NCI-H1436 treated with DMSO at 0.1 percent for 48 hours (cell line): ENCODE results near the gene MAMLD1.

Experiments used
- DNase-seq: peaks from one replicate; lab custom pipeline; 2025; lab: John Stamatoyannopoulos, UW

The MAMLD1 gene

GRCh38 chrX:150502979-150503897, 140.1 kb downstream of the MAMLD1 start:
- DNase-seq = no peak

GRCh38 chrX:150503898-150504219, 140.7 kb downstream of the MAMLD1 start:
- DNase-seq = no peak

DNA sequence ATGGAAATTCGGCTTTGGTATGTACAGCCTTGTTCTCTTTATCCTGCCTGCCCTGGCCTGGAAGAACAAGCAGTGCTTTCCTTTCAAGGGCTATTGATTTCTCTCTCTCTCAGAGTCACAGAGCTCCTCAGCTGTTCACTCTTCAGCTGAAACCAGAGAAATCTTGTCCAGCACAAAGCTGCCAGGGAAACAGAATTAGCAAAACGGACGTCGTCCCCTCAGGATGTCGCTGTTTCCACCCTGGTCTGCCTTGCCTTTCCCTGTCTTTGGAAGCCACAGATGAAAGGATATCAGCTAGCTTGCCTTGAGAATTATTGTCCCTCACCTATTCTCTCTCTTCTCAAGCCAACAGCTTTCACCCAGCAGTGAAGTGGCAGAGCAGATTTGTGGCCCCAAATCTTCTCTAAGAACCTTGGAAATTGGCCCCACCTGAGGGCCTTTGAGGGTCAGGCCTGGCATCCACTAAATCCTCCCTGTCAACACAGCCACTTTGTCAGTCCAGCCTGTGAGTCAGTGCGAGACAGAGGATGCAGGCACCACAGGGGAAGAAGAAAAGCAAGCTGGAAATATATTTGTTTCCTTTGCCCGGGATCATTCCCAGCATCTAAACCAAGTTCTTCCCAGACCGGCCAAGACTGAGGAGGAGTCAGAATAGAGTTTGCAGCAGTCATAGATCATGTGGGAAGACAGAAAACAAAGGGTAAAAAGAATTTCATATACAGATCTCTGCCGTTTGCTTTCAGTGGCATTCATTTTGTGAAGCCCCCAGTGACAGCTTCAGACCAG, 141.5 kb downstream of the MAMLD1 start:
- DNase-seq = no peak

DNA sequence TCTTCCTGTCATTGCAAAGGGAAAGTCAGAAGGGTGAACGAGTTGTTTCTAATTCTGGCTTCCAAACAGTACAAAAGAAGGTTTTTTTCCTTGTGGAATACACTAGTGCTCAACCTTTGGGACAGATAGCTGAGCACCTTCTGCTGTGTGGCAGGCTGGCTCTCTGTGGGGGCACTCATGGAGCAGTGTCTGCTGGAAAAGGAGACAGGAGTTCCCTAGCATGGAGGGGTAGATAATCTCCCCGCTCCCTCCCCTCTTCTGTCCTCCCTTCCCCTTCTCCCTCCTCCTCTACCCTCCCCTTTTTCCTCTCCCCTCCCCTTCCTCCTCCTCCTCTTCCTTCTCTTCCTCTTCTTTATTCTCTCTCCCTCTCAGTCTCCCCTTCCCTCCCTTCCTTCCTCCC, 142.9 kb downstream of the MAMLD1 start:
- DNase-seq = no peak

DNA sequence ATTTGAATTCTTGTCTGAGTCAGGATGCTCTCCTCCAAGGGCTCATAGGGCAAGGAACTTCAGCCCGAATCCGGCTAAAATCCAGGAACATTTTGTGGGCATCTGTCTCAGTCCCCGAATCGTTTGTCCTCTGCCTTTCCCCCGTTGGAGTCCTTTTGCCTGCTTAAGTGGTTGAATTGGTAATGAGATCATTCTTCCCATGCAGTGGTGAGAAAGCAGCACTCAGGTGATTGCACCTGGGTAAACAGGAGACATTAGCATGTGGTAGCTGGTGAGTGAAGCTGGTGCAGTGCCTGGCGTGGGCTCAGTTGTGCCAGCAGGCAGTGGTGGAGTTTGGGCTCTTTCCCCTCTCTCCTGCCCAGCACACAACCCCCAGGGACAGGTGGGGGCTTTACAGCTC, 143.4 kb downstream of the MAMLD1 start:
- no peak for DNase-seq

- no peak for DNase-seq
These were observed 144.2 kb downstream of the MAMLD1 start for GRCh38 chrX:150507251-150507856.

DNA sequence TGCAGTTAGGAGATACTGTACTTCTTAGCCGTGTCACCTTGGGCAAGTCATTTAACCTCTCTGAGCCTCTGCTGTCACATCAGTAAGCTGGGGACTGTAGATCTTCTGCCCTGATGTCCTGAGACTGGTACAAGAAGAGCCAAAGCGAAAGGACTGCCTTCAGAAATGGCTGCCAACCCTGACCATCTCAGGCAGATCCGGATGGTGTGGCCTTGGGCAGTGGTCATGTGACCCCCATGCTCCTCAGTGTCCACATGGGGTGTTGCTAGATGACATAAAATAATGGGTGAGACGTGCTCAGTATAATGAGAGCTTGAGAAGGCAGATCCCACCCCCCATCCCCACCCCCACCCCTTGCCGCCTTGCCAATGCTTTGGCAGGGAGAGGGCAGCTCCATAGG, 144.9 kb downstream of the MAMLD1 start:
- DNase-seq = no peak

DNA sequence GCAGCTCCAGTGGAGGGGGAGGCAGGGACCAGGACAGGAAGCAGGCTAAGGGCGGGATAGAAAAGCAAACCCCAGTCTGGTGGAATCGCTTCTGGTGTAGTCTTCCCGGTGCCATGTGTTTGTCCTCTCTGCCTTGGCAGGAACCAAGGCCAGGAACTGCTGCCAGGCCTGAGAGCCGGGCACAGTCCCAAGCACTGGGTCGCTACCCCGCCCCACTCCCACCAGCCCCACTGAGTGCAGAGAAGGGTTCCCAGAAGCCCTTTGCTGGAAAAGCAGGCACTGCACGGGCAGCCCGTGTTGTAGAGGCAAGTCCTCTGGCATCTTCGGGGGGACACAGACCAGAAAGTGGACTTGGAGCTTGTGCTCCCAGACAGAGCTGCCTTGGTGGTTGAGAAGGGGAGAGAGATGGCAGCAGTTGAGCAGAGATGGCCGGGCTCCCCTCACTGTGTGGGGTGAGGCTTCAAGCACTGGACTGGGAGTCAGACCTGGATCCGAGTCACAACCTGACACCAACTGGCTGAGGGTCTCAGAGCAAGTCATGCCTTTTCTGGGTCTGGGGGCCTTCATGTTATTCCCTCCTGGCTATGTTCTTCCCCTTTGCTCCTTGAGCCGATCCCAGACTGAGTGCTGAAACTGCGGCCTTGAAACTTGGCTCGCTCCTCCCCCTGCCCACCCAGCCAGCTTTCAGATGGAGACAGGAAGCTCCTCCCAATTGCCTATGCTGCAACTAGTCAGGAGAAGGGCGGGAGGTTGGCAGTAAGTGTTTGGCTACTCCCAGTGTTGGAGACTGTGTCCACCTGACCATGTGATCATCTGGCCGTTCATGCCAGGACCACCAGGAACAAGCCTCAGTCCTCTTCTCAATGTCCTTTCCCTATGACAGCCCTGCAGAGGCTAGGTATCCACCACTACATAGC, 145.6 kb downstream of the MAMLD1 start:
- DNase-seq = no peak

GRCh38 chrX:150509703-150510102, 146.6 kb downstream of the MAMLD1 start:
- no peak for DNase-seq

GRCh38 chrX:150512461-150512901, 149.4 kb downstream of the MAMLD1 start:
- DNase-seq = no peak

DNA sequence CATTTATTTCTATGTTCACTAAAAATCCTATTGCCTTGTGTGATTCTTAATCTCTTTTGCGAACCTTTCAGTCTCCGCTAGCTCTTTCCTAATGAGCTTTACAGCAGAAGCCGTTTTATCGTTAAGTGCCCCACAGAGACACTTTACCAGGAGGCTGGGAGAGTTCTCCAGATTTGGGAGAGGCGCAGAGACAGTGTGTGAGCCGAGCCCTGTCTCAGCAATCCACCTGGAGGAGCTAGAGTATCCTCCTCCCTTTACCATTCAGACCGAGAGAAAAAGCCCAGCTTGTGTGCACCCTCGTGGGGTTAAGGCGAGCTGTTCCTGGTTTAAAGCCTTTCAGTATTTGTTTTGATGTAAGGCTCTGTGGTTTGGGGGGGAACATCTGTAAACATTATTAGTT, 150.4 kb downstream of the MAMLD1 start:
- DNase-seq = no peak

GRCh38 chrX:150514462-150514861, 151.3 kb downstream of the MAMLD1 start:
- no peak for DNase-seq

DNA sequence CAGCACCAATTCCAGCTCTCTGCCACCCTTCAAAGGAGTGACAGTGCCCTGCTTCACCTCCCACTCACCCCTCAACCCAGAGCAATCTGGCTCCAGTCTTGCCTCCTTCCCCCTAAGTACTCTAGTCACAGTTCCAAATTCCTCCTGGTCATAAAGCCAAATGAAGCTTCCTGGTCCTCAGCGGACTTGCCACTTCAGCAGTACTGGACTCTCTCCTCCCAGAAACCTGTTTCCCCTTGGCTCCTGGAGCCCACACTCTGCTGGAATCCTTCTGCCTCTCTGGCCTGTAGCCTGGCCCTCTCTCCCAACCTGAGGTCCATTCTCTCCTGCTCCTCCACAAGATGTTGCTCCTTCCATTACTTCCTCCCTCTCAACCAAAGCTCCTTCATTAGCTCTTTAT, 152.7 kb downstream of the MAMLD1 start:
- no peak for DNase-seq

GRCh38 chrX:150517303-150517910, 154.3 kb downstream of the MAMLD1 start:
- DNase-seq = no peak

GRCh38 chrX:150522494-150522893, 159.4 kb downstream of the MAMLD1 start:
- DNase-seq = no peak

DNA sequence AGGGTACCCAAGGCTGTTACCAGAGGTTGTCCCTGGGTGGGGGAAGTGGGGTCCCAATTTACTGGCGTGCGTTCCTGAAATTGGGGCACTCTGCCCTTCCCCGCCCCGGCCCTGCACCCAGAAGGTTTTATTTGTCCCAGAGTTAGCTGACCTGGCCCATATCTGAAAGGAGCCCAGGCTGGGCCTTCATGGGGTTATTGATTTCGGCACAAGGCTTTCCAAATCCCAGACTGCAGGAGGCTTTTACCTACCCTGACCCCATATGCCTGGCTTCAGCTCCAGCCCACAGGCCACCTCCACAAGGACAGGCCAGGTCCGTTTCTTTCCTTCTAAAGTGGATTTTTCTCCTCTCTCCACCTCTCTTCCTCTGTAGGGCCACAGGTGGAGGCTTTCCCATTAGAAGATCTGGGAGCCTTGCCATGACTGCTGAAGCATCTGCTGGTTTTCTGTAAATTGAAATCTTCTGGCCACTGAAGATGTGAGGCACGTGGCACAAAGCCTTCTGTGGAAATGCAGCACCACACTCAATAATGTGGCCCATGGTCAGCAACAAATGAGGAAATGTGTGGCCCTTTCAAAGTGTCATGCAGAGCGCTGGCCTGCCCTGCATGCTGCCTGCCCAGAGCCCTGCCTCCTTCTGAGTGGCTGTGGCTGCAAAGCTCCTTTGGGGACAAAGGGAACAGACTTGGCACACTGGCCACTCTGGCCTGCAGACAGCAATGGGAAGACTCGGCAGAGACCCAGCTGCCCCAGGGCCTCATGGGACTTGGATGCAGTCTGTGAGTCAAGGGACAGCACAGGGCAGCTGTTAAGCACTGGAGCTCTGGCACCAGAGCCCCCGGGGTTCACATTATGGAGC, 162.2 kb downstream of the MAMLD1 start:
- DNase-seq = no peak

- DNase-seq = no peak
These were observed 163.6 kb downstream of the MAMLD1 start for GRCh38 chrX:150526692-150527091.

GRCh38 chrX:150527108-150527507, 164.0 kb downstream of the MAMLD1 start:
- DNase-seq = no peak

- no peak for DNase-seq
These were observed 166.5 kb downstream of the MAMLD1 start for GRCh38 chrX:150529587-150529986.

DNA sequence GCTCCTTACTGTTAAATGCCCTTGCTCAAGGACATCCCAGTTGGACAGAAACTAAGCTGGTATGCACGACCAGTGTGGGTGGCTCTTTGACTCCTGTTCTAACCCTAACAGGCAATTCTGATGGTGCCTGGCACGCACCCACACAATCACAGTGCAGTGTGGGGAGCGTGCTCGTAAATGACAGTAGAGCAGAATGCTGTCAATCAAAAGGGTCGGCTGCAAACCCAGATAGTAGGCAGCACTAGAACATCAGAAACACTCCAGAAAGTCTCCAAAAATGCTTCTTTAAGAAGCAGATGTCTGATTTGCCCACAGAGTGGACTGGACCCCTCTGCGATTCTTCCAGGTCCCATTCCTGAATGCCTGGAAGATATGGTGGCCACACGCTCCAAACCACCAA, 167.7 kb downstream of the MAMLD1 start:
- no peak for DNase-seq
